ENCODE data around the gene RALGAPA2.

Gene RALGAPA2

DNA sequence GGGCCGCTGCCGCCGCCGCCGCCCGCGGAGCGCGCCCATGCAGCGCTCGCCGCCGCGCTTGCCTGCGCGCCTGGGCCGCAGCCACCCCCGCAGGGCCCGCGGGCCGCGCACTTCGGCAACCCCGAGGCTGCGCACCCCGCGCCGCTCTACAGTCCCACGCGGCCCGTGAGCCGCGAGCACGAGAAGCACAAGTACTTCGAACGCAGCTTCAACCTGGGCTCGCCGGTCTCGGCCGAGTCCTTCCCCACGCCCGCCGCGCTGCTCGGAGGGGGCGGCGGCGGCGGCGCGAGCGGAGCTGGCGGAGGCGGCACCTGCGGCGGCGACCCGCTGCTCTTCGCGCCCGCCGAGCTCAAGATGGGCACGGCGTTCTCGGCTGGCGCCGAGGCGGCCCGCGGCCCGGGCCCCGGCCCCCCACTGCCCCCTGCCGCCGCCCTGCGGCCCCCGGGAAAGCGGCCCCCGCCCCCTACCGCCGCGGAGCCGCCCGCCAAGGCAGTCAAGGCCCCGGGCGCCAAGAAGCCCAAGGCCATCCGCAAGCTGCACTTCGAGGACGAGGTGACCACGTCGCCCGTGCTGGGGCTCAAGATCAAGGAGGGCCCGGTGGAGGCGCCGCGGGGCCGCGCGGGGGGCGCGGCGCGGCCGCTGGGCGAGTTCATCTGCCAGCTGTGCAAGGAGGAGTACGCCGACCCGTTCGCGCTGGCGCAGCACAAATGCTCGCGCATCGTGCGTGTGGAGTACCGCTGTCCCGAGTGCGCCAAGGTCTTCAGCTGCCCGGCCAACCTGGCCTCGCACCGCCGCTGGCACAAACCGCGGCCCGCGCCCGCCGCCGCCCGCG is 343.8 kb downstream of the RALGAPA2 start:
- Histone ChIP-seq H3K27me3 (ENCODE audit: control insufficient read depth, insufficient read depth, low read length) (peaks cover 99% of the 10 kb centered on the region), H3K9ac (ENCODE audit: low read length) (peak overlapping the region; percentile 65), H3K4me3 (ENCODE audit: low read depth, low read length) (peak overlapping the region; percentile 64), H3K4me1 (ENCODE audit: control insufficient read depth, insufficient read depth, low read length) (peaks cover 54% of the 10 kb centered on the region), H3K9me3 (ENCODE audit: control insufficient read depth, insufficient read depth, low read depth, low read length) (no peaks in the 10 kb centered on the region), H3K36me3 (ENCODE audit: control insufficient read depth, insufficient read depth, low read length) (no peaks in the 10 kb centered on the region), H3K27ac (ENCODE audit: low read depth, low read length) (no peak overlapping the region)

DNA sequence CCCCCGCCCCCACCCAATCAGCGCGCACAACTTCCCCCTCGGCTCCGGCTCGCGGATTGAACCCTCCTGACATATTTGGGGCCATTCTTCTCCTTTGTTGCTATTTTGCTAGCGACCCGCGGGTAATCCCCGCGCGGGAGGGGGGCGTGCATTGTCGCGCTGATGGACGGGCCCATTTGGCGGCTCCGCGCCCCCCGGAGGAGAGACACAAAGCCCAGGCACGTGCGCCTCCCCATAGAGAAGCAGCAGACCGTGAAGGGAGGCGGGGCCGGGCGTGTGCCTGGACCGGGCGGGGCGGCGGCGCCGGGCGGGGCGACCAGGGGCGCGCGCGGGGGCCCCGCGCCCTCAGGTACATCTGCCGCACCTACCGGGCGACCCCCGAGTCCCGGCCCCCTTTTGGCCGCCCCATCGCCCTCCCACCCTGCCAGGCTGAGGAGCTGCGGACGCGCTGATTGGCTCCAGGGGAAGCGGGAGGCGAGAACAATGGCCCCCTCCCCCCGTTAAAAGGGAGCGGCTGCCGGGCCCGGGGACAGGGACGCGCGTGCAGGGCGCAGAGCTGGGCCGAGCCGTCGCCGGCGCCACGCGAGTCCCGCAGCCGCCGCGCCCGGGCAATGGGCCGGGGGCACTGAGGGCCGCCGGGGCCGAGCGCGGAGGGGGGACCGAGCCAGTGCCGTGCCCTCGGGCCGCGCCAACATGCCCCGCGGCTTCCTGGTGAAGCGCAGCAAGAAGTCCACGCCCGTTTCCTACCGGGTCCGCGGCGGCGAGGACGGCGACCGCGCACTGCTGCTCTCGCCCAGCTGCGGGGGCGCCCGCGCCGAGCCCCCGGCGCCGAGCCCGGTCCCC is 344.6 kb downstream of the RALGAPA2 start, which contains the start of gene INSM1:
TSS of gene INSM1 (plus strand) at position 530 of the 843 bp plus-strand sequence. CDS start at position 694, 164 bp downstream.
- Histone ChIP-seq H3K36me3 (ENCODE audit: control insufficient read depth, insufficient read depth, low read length) (no peaks in the 10 kb centered on the region), H3K9ac (ENCODE audit: low read length) (peak within 1 kb of the TSS; percentile 65), H3K4me3 (ENCODE audit: low read depth, low read length) (peak within 1 kb of the TSS; percentile 64), H3K4me1 (ENCODE audit: control insufficient read depth, insufficient read depth, low read length) (peaks cover 50% of the 10 kb centered on the region), H3K27me3 (ENCODE audit: control insufficient read depth, insufficient read depth, low read length) (peaks cover 99% of the 10 kb centered on the region), H3K9me3 (ENCODE audit: control insufficient read depth, insufficient read depth, low read depth, low read length) (no peaks in the 10 kb centered on the region), H3K27ac (ENCODE audit: low read depth, low read length) (no peak within 1 kb of the TSS)

DNA sequence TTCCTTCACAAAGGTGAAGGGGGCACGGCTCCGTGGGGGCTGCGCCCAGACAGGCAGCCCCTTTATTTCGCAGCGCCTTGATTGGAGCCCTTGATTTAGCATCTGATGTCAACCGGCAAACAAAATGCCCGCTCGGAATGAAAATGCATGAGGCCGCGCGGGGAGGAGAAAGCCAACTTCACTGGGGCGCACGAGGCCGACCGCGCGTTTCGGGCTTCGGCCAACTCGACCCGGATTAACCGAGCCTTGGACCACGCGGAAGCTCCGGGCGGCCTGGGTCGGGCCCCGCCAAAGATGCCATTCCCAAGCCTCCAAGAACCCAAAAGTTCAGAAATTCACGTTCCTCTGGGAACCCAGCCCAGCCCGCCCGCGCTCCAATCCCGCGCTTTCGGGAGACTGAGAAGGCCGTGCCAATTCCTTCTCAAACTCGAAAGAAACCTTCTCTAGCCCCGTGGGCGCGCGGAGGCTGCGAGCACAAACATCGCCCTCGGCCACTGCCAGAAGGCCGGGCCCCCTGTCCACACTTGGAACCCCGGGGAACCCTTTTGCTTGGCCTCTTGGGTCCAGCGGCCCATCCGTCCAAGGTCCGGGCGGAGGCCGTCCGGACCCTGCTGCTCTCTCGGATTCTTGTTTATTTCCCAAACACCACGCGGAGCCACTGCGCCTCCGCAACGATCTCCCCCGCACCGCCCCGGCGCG is 345.4 kb downstream of the RALGAPA2 start:
- H3K27ac ChIP-seq (ENCODE audit: low read depth, low read length) = no peak overlapping the region
- H3K9me3 ChIP-seq (ENCODE audit: control insufficient read depth, insufficient read depth, low read depth, low read length) = no peaks in the 10 kb centered on the region
- H3K36me3 ChIP-seq (ENCODE audit: control insufficient read depth, insufficient read depth, low read length) = no peaks in the 10 kb centered on the region
- H3K27me3 ChIP-seq (ENCODE audit: control insufficient read depth, insufficient read depth, low read length) = peaks cover 99% of the 10 kb centered on the region
- peak overlapping the region; percentile 63 for H3K9ac ChIP-seq (ENCODE audit: low read length)
- peak overlapping the region; percentile 64 for H3K4me3 ChIP-seq (ENCODE audit: low read depth, low read length)
- H3K4me1 ChIP-seq (ENCODE audit: control insufficient read depth, insufficient read depth, low read length) = peaks cover 46% of the 10 kb centered on the region

DNA sequence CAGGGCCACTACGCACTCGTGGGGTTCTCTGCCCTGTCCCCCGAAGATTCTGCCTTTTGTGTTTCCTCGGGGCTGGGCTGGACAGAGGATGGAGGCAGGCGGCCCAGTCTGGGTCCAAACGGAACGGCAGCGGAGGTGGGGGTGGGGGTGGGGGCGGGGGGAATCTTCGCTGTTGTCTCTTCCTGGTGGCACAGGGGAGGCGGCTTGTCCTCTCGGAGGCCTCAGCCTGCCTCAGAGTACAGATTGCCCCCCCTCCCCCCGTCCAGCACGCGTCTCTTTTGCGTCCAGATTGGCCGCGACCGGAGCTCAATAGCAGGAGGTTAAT is 345.9 kb downstream of the RALGAPA2 start:
- peak overlapping the region; percentile 64 for H3K4me3 ChIP-seq (ENCODE audit: low read depth, low read length)
- H3K9ac ChIP-seq (ENCODE audit: low read length) = peak overlapping the region; percentile 63
- no peak overlapping the region for H3K27ac ChIP-seq (ENCODE audit: low read depth, low read length)

DNA sequence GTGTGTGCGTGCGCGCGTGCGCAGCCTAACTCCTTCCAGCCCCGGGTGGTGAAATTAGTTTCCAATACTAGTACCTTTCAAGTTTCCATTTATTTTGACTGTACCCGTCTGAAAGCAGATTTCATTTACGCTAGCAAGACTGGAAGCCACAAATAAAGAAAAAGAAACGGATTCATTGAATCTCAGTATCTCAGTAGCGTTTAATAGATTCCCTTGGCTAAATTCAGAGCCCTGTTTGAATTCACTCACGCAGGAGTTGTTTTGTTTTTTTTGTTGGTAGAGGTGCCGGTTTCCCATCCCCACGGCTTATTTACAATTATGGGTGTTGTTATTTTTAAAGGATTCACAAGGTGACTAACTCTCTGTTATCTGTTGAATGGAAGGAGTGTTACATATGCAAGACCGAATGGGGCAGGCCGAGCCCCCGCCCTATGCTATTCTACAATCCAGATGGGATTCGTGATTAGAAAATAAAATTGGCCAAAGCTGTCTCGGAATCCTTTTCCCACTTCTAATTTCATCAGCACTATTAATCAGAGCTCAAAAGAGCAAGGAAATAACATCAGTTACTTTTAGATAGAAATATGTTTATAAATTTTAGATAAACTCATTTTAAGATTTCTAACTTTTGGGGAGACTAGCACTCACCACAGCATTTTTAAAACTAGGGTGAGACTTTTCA is 346.8 kb downstream of the RALGAPA2 start:
- Histone ChIP-seq H3K36me3 (ENCODE audit: control insufficient read depth, insufficient read depth, low read length) (no peaks in the 10 kb centered on the region), H3K27ac (ENCODE audit: low read depth, low read length) (no peak overlapping the region), H3K4me3 (ENCODE audit: low read depth, low read length) (peak overlapping the region; percentile 64), H3K27me3 (ENCODE audit: control insufficient read depth, insufficient read depth, low read length) (peaks cover 99% of the 10 kb centered on the region), H3K9me3 (ENCODE audit: control insufficient read depth, insufficient read depth, low read depth, low read length) (no peaks in the 10 kb centered on the region), H3K9ac (ENCODE audit: low read length) (peak overlapping the region; percentile 26), H3K4me1 (ENCODE audit: control insufficient read depth, insufficient read depth, low read length) (peaks cover 33% of the 10 kb centered on the region)

More for the DNA sequence above, 345.9 kb downstream of the RALGAPA2 start:
- H3K4me1 ChIP-seq (ENCODE audit: control insufficient read depth, insufficient read depth, low read length) = peaks cover 41% of the 10 kb centered on the region
- no peaks in the 10 kb centered on the region for H3K9me3 ChIP-seq (ENCODE audit: control insufficient read depth, insufficient read depth, low read depth, low read length)
- H3K36me3 ChIP-seq (ENCODE audit: control insufficient read depth, insufficient read depth, low read length) = no peaks in the 10 kb centered on the region
- H3K27me3 ChIP-seq (ENCODE audit: control insufficient read depth, insufficient read depth, low read length) = peaks cover 99% of the 10 kb centered on the region

DNA sequence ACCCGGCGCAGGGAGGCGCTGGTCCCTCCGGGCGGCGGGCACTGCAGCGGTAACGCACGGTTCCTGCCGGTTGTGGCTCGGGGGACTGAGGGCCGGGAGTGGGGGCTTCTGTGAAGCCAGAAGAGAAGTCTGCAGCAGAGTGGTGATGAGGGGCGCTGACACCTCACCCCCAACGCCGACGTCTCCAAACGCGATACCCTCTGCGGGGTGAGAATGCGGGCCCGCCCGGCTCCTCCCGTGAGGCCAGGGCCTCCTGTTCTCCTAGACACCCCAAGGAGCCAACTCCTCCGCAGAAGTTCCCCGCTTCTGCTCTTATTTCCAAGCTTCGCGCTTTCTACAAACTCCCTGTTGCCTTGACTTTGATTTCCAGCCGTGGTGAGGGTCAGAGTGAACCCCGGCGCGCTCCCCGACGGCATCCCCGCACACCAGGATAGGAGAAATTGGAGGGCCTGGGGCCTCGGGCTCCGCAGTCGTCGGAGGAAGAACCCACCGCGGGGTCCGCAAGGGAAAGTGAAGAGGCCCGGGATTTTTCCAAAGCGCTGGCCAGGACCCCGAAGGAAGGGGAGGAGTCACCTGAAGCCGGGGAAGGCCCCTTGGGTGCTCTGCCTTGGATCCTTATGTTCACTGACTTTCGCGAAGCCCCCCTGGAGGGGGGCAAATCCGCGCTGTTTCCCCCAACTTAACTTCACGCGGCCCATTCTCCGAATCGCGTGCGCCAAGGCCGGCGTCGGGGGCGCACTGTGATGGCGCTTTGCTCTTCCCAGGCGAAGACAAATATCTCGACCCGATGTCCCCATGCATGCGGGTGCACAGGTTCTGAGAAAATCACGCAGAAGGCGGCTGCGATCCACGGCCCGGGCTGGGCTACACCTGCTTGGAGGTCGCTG is 347.6 kb downstream of the RALGAPA2 start:
- Histone ChIP-seq H3K9me3 (ENCODE audit: control insufficient read depth, insufficient read depth, low read depth, low read length) (no peaks in the 10 kb centered on the region), H3K4me3 (ENCODE audit: low read depth, low read length) (peak overlapping the region; percentile 64), H3K27me3 (ENCODE audit: control insufficient read depth, insufficient read depth, low read length) (peaks cover 99% of the 10 kb centered on the region), H3K9ac (ENCODE audit: low read length) (peak overlapping the region; percentile 26), H3K4me1 (ENCODE audit: control insufficient read depth, insufficient read depth, low read length) (peaks cover 28% of the 10 kb centered on the region), H3K36me3 (ENCODE audit: control insufficient read depth, insufficient read depth, low read length) (no peaks in the 10 kb centered on the region), H3K27ac (ENCODE audit: low read depth, low read length) (no peak overlapping the region)

DNA sequence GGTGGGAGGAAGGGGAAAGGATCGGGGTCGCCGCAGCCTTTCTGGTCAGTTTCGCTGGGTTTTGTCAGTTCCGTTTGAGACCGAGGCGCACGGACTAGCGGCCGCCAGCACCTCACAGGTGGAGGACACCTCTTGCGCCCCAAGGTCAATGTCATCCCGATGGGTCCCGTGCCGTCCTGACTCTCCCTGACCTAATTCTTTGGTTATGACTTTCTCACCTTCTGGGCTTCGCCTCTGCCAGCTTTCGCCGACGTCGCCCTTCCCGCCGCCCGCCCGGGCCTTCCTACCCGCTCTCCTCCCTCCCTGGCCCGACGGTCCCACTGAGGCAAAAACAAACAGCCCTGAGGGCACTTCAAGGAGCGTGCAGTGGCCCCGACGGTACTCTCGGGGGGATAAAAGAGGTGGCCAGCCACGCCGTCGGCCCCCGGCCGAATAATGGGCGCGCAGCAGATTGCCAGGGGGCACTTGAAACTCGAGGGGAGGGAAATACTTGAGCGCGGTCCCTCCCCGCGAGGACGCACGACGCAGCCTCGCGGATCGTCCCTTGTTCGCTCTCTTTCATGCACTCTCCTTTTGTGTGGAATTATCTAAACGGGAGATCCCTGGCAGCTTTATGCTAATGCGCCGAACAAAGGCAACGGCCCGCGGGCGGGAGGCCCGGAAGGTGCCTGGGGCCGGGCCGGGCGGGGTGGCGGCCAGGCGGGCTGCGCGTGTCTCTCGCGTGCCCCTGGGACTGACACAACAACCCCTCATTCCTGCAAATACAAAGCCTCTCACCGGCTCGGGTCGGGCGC is 348.4 kb downstream of the RALGAPA2 start:
- peak overlapping the region; percentile 58 for H3K9ac ChIP-seq (ENCODE audit: low read length)
- H3K27me3 ChIP-seq (ENCODE audit: control insufficient read depth, insufficient read depth, low read length) = peaks cover 95% of the 10 kb centered on the region
- peak overlapping the region; percentile 64 for H3K4me3 ChIP-seq (ENCODE audit: low read depth, low read length)
- no peaks in the 10 kb centered on the region for H3K9me3 ChIP-seq (ENCODE audit: control insufficient read depth, insufficient read depth, low read depth, low read length)
- no peak overlapping the region for H3K27ac ChIP-seq (ENCODE audit: low read depth, low read length)
- H3K36me3 ChIP-seq (ENCODE audit: control insufficient read depth, insufficient read depth, low read length) = no peaks in the 10 kb centered on the region
- peaks cover 27% of the 10 kb centered on the region for H3K4me1 ChIP-seq (ENCODE audit: control insufficient read depth, insufficient read depth, low read length)

DNA sequence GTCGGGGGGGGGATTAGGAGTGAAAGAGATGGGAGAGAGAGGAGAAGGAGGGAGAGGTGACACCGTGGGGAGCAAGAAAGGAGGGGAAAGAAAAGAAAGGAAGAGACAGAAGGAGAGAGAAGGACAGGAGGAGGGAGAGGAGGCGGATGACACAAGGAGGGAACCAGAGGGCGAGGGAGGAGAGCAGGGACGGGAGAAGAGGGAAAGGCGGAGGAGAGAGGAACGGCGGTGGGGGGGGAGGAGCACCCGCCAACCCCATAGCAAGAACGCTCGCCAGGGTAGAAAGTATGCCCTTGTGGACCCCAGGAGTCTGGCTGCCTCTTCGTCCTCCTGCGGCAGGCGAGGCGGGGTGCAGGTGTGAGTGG is 349.0 kb downstream of the RALGAPA2 start:
- Histone ChIP-seq H3K9ac (ENCODE audit: low read length) (peak overlapping the region; percentile 58), H3K27me3 (ENCODE audit: control insufficient read depth, insufficient read depth, low read length) (peaks cover 95% of the 10 kb centered on the region), H3K4me3 (ENCODE audit: low read depth, low read length) (peak overlapping the region; percentile 64), H3K9me3 (ENCODE audit: control insufficient read depth, insufficient read depth, low read depth, low read length) (no peaks in the 10 kb centered on the region), H3K36me3 (ENCODE audit: control insufficient read depth, insufficient read depth, low read length) (no peaks in the 10 kb centered on the region), H3K27ac (ENCODE audit: low read depth, low read length) (no peak overlapping the region), H3K4me1 (ENCODE audit: control insufficient read depth, insufficient read depth, low read length) (peaks cover 27% of the 10 kb centered on the region)

DNA sequence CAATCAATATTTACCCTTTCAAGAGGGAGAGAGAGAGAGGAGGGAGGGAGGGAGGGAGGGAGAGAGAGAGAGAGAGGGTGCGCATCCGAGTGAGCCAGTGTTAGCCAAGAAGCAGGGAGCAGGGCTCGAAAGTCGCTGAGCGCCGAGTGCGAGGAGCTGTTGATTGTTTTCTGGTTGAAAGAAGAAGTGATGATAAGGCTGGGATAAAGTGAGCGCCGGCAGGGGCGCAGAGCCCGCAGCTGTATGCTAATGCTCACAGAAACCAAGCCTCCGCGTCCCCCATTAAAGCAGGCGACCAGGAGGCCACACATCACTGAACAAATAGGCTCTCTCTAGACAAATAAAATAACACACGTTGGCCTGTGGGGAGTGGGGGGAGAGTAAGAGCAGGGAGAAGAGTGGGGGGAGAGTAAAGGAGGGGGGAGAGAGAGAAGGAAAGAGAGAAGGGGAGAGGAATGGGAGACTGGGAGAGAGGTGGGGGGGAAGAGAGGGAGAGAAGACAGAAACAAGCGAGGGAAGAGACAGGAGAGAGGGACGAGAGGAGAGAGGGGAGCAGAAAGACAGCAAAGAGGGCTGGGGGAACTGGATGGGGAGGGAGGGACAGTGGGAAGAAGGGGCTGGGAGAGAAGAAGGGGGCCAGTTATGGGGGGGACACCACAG is 349.5 kb downstream of the RALGAPA2 start:
- Histone ChIP-seq H3K4me1 (ENCODE audit: control insufficient read depth, insufficient read depth, low read length) (peaks cover 27% of the 10 kb centered on the region), H3K4me3 (ENCODE audit: low read depth, low read length) (peak overlapping the region; percentile 64), H3K27ac (ENCODE audit: low read depth, low read length) (no peak overlapping the region), H3K36me3 (ENCODE audit: control insufficient read depth, insufficient read depth, low read length) (no peaks in the 10 kb centered on the region), H3K27me3 (ENCODE audit: control insufficient read depth, insufficient read depth, low read length) (peaks cover 92% of the 10 kb centered on the region), H3K9ac (ENCODE audit: low read length) (no peak overlapping the region), H3K9me3 (ENCODE audit: control insufficient read depth, insufficient read depth, low read depth, low read length) (peaks cover 1% of the 10 kb centered on the region)
